Liver (tissue), 3 donors: ENCODE measurements around the gene MAPKAPK2.

Source experiments
- TAF1 ChIP-seq: conservative IDR thresholded peaks from 2 replicates; pipeline ENCODE4 v1.6.1; 2016; ENCODE audit warnings: antibody characterized with exemption, mild to moderate bottlenecking
- TF ChIP-seq, protein P1 (sequence below): fragments of 150-350 bp; IDR thresholded peaks from 2 replicates; pipeline ENCODE4 v1.5.1; 2017; ENCODE audit warnings: improper control_type of control experiment, low read depth, low read length; ENCODE audit not compliant: missing input control
- donor health status: healthy.
- donor health status: healthy.

DNA sequence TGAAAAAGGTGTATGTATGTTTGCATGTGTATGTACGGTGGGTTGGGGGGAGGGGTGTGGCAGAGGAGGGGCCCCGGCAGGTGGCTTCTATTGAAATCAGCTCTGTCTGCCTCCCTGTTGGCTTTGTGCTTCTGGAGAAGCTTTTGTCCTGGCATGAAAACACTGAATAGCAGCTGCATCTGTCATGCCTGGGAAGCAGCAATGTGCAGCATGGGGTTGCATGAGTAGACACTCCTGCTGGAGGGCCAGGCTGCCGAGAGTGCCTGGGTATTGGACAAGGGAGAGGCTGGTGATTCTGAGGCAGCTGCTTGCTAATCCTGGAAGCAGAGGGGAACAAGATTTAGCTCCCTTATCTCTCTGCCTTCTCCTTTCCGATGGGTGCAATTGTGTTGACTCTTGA, 20.5 kb downstream of the MAPKAPK2 start:
- TF ChIP-seq, protein P1, sequence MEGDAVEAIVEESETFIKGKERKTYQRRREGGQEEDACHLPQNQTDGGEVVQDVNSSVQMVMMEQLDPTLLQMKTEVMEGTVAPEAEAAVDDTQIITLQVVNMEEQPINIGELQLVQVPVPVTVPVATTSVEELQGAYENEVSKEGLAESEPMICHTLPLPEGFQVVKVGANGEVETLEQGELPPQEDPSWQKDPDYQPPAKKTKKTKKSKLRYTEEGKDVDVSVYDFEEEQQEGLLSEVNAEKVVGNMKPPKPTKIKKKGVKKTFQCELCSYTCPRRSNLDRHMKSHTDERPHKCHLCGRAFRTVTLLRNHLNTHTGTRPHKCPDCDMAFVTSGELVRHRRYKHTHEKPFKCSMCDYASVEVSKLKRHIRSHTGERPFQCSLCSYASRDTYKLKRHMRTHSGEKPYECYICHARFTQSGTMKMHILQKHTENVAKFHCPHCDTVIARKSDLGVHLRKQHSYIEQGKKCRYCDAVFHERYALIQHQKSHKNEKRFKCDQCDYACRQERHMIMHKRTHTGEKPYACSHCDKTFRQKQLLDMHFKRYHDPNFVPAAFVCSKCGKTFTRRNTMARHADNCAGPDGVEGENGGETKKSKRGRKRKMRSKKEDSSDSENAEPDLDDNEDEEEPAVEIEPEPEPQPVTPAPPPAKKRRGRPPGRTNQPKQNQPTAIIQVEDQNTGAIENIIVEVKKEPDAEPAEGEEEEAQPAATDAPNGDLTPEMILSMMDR, result no peak
- no peak for TF ChIP-seq TAF1
